HG02610 (cell line): ENCODE results near the gene SYNJ2.

ENCODE experiments used
- ATAC-seq: cut with Tn5 transposase; IDR thresholded peaks from one replicate; pipeline ENCODE4 v1.9.1; 2021; ENCODE audit warnings: mild to moderate bottlenecking, moderate library complexity; ENCODE audit not compliant: unreplicated experiment

Gene SYNJ2

GRCh38 chr6:157996201-157996712 is 14.6 kb downstream of the SYNJ2 start:
- ATAC-seq, result no peak

- no peak for ATAC-seq
These were observed 15.4 kb downstream of the SYNJ2 start for GRCh38 chr6:157996918-157997702.

GRCh38 chr6:157997893-157998608 is 16.4 kb downstream of the SYNJ2 start:
- ATAC-seq, result no peak

- ATAC-seq, result no peak
These were observed 17.1 kb downstream of the SYNJ2 start for GRCh38 chr6:157998707-157999167.

GRCh38 chr6:157999168-158000051 is 17.7 kb downstream of the SYNJ2 start:
- no peak for ATAC-seq

GRCh38 chr6:158000530-158001307 is 19.1 kb downstream of the SYNJ2 start:
- ATAC-seq, result no peak

GRCh38 chr6:158002249-158002950 is 20.7 kb downstream of the SYNJ2 start:
- no peak for ATAC-seq

- ATAC-seq, result peak; percentile 62
These were observed 21.5 kb downstream of the SYNJ2 start for GRCh38 chr6:158002951-158003853.

- ATAC-seq, result no peak
These were observed 22.4 kb downstream of the SYNJ2 start for GRCh38 chr6:158003910-158004700.

GRCh38 chr6:158004701-158005095 is 23.0 kb downstream of the SYNJ2 start:
- ATAC-seq, result no peak

- ATAC-seq, result no peak
These were observed 24.0 kb downstream of the SYNJ2 start for GRCh38 chr6:158005626-158006180.

- ATAC-seq, result no peak
These were observed 24.7 kb downstream of the SYNJ2 start for GRCh38 chr6:158006331-158006730.

GRCh38 chr6:158006821-158007570 is 25.3 kb downstream of the SYNJ2 start:
- no peak for ATAC-seq

- ATAC-seq, result no peak
These were observed 27.1 kb downstream of the SYNJ2 start for GRCh38 chr6:158008864-158009113.

GRCh38 chr6:158009114-158009891 is 27.6 kb downstream of the SYNJ2 start:
- no peak for ATAC-seq

- ATAC-seq, result no peak
These were observed 28.4 kb downstream of the SYNJ2 start for GRCh38 chr6:158009935-158010585.
